AG10803 (cell line): Measurements from ENCODE around the gene BRD4.

Experiments
- DNase-seq: peaks from one replicate; pipeline ENCODE4 v3.0.0; 2010; ENCODE audit warnings: low read depth
- H3K4me3 ChIP-seq: 2 replicates; pipeline ENCODE4 v1.5.1; 2011; ENCODE audit warnings: mild to moderate bottlenecking, low read length, control low read depth
- CTCF ChIP-seq: conservative IDR thresholded peaks from 2 replicates; pipeline ENCODE4 v1.5.1; 2011; ENCODE audit warnings: mild to moderate bottlenecking, low read length, control low read depth, inconsistent platforms

The BRD4 gene

GRCh38 chr19:15331419-15332310 lies 674 bp downstream of the BRD4 start:
- no peak for TF ChIP-seq CTCF
- H3K4me3 ChIP-seq = peak overlapping the region; percentile 90
- peak; percentile 39 for DNase-seq

- no peak for TF ChIP-seq CTCF
- DNase-seq = peak; percentile 68
- H3K4me3 ChIP-seq = peak overlapping the region; percentile 90
Observed at GRCh38 chr19:15330801-15331418, 1.4 kb downstream of the BRD4 start.

GRCh38 chr19:15328312-15328711 lies 4.0 kb downstream of the BRD4 start:
- no peak for TF ChIP-seq CTCF
- no peak overlapping the region for H3K4me3 ChIP-seq
- DNase-seq = no peak

GRCh38 chr19:15324791-15325519 lies 7.4 kb downstream of the BRD4 start:
- TF ChIP-seq CTCF = no peak
- no peak for DNase-seq
- H3K4me3 ChIP-seq = no peak overlapping the region

- DNase-seq = peak; percentile 76
- TF ChIP-seq CTCF = no peak
- no peak overlapping the region for H3K4me3 ChIP-seq
Observed at GRCh38 chr19:15323496-15324235, 8.7 kb downstream of the BRD4 start.

- no peak for DNase-seq
- no peak for TF ChIP-seq CTCF
- no peak overlapping the region for H3K4me3 ChIP-seq
Observed at GRCh38 chr19:15321739-15322138, 10.6 kb downstream of the BRD4 start.
